HG03139 (cell line): Measurements from ENCODE around the gene PDK3.
A peak's percentile ranks its signal among the peaks of the same experiment; 100 is the strongest.

Experiments used
- ATAC-seq: cut with Tn5 transposase; IDR thresholded peaks from one replicate; pipeline ENCODE4 v1.9.1; 2021; ENCODE audit not compliant: unreplicated experiment

Gene PDK3

DNA sequence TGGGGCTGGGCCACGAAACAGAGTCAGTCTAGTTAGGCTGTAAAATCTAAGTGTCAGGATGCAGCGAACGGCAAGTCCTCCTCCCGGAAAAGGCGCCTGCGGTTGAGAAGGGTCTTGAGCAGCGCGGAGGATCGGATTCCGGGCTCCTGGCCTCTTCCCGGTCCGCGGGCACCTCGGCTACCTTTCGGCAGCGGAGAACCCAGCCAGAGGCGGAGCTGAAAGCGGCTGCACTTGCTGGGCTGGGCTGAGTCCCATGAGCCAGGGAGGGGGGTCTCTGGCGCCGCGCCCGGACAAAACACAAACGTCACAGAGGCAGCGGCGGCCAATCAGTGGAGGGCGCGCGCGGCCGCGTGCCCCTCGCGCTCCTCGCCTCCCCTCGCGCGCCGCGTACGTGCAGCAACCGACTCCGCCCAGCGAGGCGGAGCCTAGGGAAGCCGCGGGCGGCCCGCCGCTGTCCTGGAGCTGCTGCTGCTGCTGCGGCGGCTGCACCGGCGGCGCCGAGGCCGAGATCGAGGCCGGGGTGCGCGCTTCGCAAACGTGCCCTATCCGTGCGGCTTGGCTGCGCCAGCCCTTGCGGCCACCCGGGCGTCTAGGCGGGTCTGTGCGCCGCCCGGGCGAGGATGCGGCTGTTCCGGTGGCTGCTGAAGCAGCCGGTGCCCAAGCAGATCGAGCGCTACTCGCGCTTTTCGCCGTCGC lies at the start of gene PDK3:
PDK3 (plus strand) TSS at position 451 of the 696 bp plus-strand sequence; CDS start at position 621, 170 bp downstream.
- peak; percentile 94 for ATAC-seq

- ATAC-seq = no peak
Measured at GRCh38 chrX:24415921-24416320, 49.2 kb upstream of the PDK3 start.

DNA sequence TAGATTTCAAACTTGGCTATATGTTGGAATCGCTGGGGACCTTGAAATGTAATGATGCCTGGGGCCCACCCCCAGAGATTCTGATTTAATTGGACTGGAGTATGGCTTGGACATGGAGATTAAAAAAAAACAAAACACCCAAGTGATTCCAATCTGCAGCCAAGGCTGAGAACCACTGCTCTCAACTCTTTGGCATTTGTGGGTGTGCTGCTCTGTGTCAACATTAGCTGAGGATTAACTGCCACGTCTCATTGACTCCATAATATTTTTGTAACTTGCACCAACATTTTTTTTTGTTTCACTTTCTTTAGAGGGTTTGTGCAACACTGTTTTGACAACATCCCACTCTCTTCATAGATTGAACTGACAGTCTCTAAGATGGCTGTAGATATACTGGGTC lies 41.1 kb upstream of the PDK3 start:
- ATAC-seq = no peak

- no peak for ATAC-seq
Measured at GRCh38 chrX:24424948-24425347, 40.1 kb upstream of the PDK3 start.

GRCh38 chrX:24425806-24426205 lies 39.3 kb upstream of the PDK3 start:
- ATAC-seq = no peak

DNA sequence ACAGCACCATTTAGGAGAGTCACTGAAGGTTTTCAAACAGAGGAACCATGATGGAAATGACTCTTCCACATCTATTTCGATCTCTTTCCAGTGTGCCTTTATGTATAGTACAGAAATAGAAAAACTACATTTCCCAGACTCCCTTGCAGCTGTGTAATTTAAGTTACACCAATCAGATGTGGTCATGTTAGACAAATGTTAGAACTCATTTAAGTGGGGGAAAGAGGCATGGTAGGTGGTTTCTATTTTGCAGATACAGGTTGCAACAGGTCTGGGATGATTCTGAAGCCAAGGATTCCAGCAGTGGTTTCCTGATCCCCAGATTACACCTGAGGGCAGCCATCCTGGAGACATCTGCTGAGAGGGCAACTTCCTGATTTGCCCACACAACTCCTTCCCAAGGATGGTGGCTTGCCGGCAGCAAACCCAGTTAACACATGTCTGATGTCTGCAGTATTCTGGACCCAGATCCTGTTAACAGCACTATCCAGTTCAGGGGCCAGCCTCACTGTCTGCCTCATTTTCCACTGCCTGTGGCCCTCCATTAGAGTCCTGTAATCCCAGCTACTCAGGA lies 38.7 kb upstream of the PDK3 start:
- no peak for ATAC-seq

GRCh38 chrX:24426921-24427746 lies 38.0 kb upstream of the PDK3 start:
- no peak for ATAC-seq

- ATAC-seq = no peak
Measured at GRCh38 chrX:24427747-24428019, 37.4 kb upstream of the PDK3 start.

DNA sequence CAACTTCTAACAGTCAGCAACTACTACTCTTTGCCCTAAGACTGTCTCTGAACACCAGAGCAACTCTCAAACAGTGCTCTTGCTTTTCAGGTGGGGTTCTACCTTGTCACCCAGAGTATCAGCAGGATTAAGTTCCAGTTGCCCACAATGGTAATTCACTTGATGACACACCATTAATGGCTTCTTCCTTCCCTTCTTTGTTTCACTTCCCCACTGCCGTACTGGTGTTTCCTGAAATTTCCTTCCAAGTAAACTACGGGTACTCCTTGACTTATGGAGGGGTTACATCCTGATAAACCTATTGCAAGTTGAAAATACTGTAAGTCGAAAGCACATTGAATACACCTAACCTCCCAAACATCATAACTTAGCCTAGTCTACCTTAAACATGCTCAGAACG lies 36.6 kb upstream of the PDK3 start:
- no peak for ATAC-seq

GRCh38 chrX:24435060-24435459 lies 30.0 kb upstream of the PDK3 start:
- ATAC-seq = no peak

GRCh38 chrX:24443918-24444317 lies 21.2 kb upstream of the PDK3 start:
- ATAC-seq = no peak

DNA sequence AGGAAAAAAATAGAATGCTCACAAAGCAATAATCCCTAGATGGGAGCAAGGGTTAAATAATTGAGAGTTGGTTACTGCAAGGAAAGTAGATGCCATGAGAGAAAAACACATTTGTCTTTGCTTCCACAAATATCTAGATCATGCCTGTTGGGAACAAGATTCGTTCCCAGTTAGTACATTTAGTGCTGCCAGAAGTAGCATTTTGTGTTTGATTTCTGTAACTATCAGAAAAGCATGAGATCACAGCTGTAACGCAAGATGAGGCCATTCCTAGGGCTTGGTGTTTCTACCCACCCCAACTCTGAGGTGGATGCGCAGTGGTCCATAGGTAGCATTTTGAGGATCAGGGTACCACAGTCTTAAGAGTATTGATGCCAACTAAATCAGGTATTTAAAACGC lies 20.4 kb upstream of the PDK3 start:
- ATAC-seq = no peak

- ATAC-seq = no peak
Measured at GRCh38 chrX:24448762-24449250, 16.3 kb upstream of the PDK3 start.

GRCh38 chrX:24463077-24463476 lies 2.0 kb upstream of the PDK3 start:
- ATAC-seq = no peak

GRCh38 chrX:24464498-24464835 lies 619 bp upstream of the PDK3 start:
- ATAC-seq = no peak

DNA sequence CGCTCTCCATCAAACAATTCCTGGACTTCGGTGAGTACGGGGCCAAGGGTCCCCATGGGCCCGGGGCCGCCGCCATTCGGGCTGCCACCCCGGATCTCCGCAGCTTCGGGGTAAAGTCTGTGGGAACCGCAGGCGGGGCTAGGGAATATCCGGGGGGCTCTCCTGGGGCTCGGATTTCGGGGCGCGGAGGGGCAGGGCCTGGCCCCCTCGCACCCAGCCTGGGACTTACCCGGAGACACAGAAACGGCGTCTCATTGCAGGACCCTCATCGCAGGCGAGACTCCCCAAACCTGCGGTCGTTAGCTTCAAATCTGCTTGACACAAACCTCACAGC lies 413 bp downstream of the PDK3 start:
- ATAC-seq = no peak

- ATAC-seq = no peak
Measured at GRCh38 chrX:24466025-24466424, 939 bp downstream of the PDK3 start.

GRCh38 chrX:24468245-24468644 lies 3.2 kb downstream of the PDK3 start:
- ATAC-seq = no peak

DNA sequence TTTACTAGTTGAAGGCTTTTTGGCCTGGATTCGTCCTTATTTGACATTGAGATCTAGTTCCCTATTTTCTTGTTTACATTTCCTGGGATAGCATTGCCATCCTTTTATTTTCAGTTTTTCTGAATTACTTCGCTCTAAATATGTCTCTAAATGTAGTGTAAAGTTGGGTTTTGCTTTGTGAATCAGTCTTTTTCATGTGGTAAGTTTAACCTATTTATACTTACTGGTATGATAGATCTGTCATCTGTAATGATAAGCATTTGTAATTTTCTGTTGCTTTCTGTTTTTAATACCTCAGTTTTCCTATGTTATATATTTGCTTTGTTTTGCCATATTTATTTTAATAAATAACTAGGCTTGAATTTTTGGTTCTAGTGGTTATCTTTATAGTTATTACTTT lies 6.7 kb downstream of the PDK3 start:
- ATAC-seq = no peak

GRCh38 chrX:24475480-24475879 lies 10.4 kb downstream of the PDK3 start:
- no peak for ATAC-seq

- ATAC-seq = no peak
Measured at GRCh38 chrX:24478509-24478908, 13.4 kb downstream of the PDK3 start.

GRCh38 chrX:24479924-24480323 lies 14.8 kb downstream of the PDK3 start:
- ATAC-seq = peak; percentile 95
